ENCODE data around the gene PPP2R2B.
"Not testable (repeated sequence)": the region's sequence is repeated elsewhere in the genome, so short reads cannot be mapped to it uniquely, and the experiment has no call there.

The PPP2R2B gene

DNA sequence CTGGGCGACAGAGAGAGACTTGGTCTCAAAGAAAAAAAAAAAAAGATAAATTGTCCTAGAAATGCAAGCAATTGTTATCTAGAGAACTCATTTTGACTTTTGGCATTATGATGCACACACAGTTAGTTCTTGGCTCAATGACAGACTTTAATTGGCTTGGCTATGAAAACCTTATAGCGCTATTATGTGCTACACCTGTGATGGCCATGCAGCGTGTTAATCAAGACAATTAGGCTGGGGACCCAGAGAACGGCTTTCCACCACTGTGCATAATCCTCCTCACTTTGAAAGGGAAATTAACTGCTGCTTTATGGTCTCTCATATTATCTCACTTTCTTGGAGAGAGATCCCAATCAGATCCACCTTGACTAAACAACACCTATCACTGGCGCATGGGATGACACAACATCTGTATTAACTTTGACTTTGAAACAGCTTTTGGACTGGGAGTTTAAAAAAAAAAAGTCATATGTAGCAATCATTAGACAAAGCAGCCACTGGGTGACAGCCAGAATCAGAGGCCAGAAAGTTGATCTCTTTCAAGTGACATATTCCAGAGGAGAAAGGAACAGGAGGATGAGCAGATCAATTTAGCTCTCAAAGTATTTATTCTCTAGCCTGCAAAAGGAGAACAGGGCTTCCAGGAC is 132.5 kb downstream of the PPP2R2B start:
- no peak for TF ChIP-seq CTCF (conservative IDR thresholded peaks at IDR 0.05)
- H3K27ac ChIP-seq, result no peak overlapping the region

DNA sequence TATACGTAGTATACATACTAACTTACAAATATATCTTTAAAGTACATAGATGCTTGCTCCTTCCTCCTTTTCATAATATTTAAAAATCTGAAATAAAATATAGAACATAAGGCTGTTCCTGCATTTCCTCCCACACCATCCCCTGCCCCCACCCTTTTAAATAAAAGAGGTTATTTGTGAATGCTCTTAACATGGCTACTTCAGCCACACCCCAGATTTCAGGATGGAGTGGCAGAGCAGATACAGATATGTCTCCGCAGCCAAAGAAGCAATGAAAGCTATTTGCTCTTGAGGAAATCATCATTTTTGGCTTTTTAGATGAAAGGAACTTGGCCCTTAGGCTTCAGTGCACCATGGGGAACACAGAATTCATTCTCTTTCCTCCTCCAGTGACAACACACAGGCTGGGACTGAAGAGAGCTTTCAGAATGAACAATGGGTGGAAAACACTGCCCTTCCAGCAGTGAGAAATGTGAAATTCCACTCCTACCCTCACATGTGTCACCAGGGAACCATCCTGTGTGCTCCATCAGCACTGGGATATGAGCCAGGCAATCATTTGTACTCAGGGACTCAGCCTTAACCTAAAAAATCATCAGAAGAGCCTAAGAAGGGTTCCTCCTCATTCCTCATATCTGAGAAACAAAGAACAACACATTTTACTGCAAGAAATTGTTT is 134.3 kb downstream of the PPP2R2B start:
- no peak for TF ChIP-seq CTCF (conservative IDR thresholded peaks at IDR 0.05)
- no peak overlapping the region for H3K27ac ChIP-seq

DNA sequence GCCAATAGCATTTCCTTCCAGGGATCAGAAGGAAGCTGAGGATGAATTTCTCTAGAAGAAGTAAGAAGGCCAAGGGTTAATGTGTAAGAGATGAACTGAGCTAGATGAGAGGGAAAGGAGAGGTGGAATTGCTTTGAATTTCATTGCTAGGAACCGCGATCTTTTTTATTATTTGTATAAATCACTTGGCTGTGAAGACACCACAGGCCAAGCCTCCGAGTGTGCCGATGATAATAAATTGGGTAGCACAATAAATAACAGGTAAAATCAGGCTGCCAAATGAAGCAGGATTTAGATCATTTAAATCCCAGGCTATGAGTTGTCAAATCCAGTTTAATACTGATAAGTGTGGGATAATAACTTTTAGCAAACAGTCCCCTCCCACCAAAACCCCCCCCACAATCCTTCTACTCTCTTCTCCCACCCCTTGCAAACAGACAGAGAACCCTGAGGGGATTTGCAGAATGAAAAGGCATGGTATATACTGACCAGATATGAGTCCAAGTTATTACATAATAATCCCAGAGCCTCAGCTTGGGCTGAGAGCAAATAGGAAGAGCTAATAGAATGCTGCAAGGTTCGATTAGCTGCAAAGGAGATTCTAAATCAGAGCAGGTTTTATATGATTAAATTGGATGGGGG is 143.5 kb downstream of the PPP2R2B start:
- no peak for TF ChIP-seq CTCF (conservative IDR thresholded peaks at IDR 0.05)
- no peak overlapping the region for H3K27ac ChIP-seq

GRCh38 chr5:146732962-146733361 is 145.6 kb downstream of the PPP2R2B start:
- H3K27ac ChIP-seq, result no peak overlapping the region

GRCh38 chr5:146731909-146732659 is 146.5 kb downstream of the PPP2R2B start:
- no peak for TF ChIP-seq CTCF (conservative IDR thresholded peaks at IDR 0.05)
- H3K27ac ChIP-seq, result no peak overlapping the region

More at GRCh38 chr5:146732962-146733361, 145.6 kb downstream of the PPP2R2B start:
- no peak for TF ChIP-seq CTCF (conservative IDR thresholded peaks at IDR 0.05)

DNA sequence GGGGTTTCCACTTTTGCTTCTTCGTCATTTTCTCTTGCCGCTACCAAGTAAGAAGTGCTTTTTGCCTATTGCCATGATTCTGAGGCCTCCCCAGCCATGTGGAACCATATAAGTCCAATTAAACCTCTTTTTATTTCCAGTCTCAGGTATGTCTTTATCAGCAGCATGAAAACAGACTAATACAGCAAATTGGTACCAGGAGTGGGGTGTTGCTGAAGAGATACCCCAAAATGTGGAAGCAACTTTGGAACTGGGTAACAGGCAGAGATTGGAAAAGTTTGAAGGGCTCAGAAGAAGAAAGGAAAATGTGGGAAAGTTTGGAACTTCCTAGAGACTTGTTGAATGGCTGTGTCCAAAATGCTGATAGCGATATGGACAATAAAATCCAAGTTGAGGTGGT is 149.8 kb downstream of the PPP2R2B start:
- H3K27ac ChIP-seq, result not testable (repeated sequence)

DNA sequence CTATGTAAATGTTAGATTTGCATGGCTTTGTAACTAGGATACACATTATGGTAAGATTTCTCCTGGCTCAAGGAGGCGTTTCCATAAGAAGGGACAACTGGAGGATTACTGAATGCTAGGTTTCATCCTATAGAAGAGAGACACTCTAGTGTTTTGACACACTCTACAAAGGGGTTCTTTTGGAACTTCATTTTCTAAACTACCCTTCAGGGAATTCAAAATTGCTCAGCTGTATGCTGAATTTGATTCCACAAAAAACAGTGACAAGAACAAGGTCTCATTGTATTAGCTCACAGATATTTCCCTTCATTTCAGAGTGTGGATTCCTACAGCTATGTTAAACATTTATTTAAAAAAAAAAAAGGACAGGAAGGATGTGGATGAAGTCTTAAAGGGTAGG is 151.7 kb downstream of the PPP2R2B start:
- no peak overlapping the region for H3K27ac ChIP-seq
- no peak for TF ChIP-seq CTCF (conservative IDR thresholded peaks at IDR 0.05)

Measured in VCaP (cell line).